OCI-LY7 (cell line): ENCODE results near the gene EIF5AL1.
"Not testable (repeated sequence)": the region's sequence is repeated elsewhere in the genome, so short reads cannot be mapped to it uniquely, and the experiment has no call there.

Source experiments
- CTCF ChIP-seq: fragments of 200-600 bp; sonication (generic); conservative IDR thresholded peaks from 2 replicates; pipeline ENCODE4 v1.5.1; 2014; ENCODE audit warnings: mild to moderate bottlenecking, antibody characterized with exemption, low read length, moderate library complexity, mixed read lengths
- EZH2phosphoT487 ChIP-seq: fragments of 200-600 bp; sonication (generic); IDR thresholded peaks from 2 replicates; pipeline ENCODE4 v1.6.1; 2018; ENCODE audit warnings: low read depth, borderline replicate concordance, mild to moderate bottlenecking, mixed run types, antibody characterized with exemption, low read length, moderate library complexity, mixed read lengths

DNA sequence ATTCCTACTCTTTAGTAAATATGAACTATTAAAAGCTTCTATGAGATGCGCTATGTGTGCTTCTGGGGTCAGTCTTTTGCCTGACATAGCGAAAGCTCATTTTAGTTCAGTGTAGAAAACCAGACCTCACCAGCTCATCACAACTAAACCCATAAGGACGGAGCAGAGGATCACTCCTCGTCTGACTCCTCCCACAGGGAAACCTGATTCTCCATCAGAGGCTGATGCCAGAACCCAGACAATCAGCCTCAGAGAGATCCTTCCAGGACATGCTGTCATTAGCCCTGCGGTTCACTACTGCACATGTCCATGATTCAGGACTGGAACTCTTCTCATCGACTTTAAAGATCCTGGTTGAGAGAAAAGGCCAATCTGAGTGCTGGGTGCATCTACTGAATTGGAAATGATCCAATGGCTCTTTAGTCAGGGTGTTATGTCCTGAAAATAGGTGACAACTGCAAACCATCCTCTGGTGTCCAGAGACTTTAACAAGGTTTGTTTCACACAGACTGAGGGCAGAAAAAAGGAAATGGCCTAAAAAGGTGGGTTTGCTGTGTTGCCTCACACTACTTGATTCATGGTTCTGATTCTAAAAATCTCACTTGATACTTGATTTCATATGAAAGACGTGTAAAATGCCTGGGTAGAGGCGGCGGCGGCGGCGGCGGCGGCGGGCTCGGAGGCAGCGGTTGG lies at the start of gene EIF5AL1:
- TF ChIP-seq CTCF, EZH2phosphoT487: not testable (repeated sequence)
